Measurements from ENCODE around the gene TNIK. TPM values are rescaled to one million over a fixed set of nuclear protein-coding genes. Genes with fewer than 3 reads are reported as not detected.

The TNIK gene
- total and polyA plus RNA-seq, 4 donors, result 3.7 to 9.8 (median 5.2) TPM

DNA sequence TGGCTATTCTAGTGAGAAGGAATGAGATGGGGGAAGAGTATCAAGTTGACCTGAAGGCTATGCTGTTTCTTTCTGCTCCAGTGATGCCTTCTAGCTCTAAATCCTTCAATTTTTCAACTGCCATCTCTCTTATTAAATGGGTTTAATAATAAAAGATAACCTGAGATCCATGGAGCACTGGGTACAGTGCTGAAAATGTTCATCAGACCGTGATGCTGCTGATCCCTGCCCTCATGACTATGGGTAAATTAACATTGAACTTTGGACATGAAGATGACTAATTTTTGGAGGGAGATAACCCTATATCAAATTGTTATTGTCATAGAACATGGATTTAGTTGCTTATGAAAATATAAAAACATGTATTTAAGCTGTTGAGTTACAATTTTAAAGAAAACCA is 406.0 kb downstream of the TNIK start:
- no peak overlapping the region for H3K9ac ChIP-seq (ENCODE audit: low read depth in 1 of 2, low read length in 2 of 2)
- H3K9me3 ChIP-seq (ENCODE audit: control insufficient read depth in 4 of 4, low read length in 3 of 4), result no peaks in the 10 kb centered on the region
- no peak for DNase-seq (ENCODE audit: low spot score)
- H3K4me3 ChIP-seq (ENCODE audit: low read depth in 1 of 3, low read length in 3 of 3), result no peak overlapping the region
- peaks cover 0 to 9% (median 3%) of the 10 kb centered on the region in 4 donors for H3K4me1 ChIP-seq (ENCODE audit: control insufficient read depth in 4 of 4, insufficient read depth in 4 of 4, low read length in 3 of 4)
- H3K27ac ChIP-seq (ENCODE audit: low read depth in 1 of 2, low read length in 2 of 2), result no peak overlapping the region
- no peaks in the 10 kb centered on the region for H3K27me3 ChIP-seq (ENCODE audit: control insufficient read depth in 4 of 4, insufficient read depth in 4 of 4, low read length in 3 of 4)
- TF ChIP-seq, protein P1, sequence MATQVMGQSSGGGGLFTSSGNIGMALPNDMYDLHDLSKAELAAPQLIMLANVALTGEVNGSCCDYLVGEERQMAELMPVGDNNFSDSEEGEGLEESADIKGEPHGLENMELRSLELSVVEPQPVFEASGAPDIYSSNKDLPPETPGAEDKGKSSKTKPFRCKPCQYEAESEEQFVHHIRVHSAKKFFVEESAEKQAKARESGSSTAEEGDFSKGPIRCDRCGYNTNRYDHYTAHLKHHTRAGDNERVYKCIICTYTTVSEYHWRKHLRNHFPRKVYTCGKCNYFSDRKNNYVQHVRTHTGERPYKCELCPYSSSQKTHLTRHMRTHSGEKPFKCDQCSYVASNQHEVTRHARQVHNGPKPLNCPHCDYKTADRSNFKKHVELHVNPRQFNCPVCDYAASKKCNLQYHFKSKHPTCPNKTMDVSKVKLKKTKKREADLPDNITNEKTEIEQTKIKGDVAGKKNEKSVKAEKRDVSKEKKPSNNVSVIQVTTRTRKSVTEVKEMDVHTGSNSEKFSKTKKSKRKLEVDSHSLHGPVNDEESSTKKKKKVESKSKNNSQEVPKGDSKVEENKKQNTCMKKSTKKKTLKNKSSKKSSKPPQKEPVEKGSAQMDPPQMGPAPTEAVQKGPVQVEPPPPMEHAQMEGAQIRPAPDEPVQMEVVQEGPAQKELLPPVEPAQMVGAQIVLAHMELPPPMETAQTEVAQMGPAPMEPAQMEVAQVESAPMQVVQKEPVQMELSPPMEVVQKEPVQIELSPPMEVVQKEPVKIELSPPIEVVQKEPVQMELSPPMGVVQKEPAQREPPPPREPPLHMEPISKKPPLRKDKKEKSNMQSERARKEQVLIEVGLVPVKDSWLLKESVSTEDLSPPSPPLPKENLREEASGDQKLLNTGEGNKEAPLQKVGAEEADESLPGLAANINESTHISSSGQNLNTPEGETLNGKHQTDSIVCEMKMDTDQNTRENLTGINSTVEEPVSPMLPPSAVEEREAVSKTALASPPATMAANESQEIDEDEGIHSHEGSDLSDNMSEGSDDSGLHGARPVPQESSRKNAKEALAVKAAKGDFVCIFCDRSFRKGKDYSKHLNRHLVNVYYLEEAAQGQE (IDR thresholded peaks at IDR 0.05), result no peak
- TF ChIP-seq RXRA (IDR thresholded peaks at IDR 0.05) (no peak), FOXA1 (IDR thresholded peaks at IDR 0.05) (no peak), HNF4A (conservative IDR thresholded peaks at IDR 0.05) (no peak), SP1 (IDR thresholded peaks at IDR 0.05) (no peak), TAF1 (conservative IDR thresholded peaks at IDR 0.05) (no peak), NR2F2 (IDR thresholded peaks at IDR 0.05) (no peak), HNF4G (IDR thresholded peaks at IDR 0.05) (no peak), CTCF (IDR thresholded peaks at IDR 0.05; ENCODE audit: low read depth, low read length, missing input control) (no peak), JUND (IDR thresholded peaks at IDR 0.05) (no peak), YY1 (IDR thresholded peaks at IDR 0.05) (no peak), EGR1 (IDR thresholded peaks at IDR 0.05; ENCODE audit: low read depth in 2 of 2) (no peak)
- TF ChIP-seq, protein P2, sequence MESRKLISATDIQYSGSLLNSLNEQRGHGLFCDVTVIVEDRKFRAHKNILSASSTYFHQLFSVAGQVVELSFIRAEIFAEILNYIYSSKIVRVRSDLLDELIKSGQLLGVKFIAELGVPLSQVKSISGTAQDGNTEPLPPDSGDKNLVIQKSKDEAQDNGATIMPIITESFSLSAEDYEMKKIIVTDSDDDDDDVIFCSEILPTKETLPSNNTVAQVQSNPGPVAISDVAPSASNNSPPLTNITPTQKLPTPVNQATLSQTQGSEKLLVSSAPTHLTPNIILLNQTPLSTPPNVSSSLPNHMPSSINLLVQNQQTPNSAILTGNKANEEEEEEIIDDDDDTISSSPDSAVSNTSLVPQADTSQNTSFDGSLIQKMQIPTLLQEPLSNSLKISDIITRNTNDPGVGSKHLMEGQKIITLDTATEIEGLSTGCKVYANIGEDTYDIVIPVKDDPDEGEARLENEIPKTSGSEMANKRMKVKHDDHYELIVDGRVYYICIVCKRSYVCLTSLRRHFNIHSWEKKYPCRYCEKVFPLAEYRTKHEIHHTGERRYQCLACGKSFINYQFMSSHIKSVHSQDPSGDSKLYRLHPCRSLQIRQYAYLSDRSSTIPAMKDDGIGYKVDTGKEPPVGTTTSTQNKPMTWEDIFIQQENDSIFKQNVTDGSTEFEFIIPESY (IDR thresholded peaks at IDR 0.05), result no peak
- WGBS, result 71% methylated on average over 1 of the region's 1 CpG
- H3K36me3 ChIP-seq (ENCODE audit: control insufficient read depth in 4 of 4, insufficient read depth in 3 of 4, low read depth in 1 of 4, low read length in 3 of 4), result no peaks in the 10 kb centered on the region

DNA sequence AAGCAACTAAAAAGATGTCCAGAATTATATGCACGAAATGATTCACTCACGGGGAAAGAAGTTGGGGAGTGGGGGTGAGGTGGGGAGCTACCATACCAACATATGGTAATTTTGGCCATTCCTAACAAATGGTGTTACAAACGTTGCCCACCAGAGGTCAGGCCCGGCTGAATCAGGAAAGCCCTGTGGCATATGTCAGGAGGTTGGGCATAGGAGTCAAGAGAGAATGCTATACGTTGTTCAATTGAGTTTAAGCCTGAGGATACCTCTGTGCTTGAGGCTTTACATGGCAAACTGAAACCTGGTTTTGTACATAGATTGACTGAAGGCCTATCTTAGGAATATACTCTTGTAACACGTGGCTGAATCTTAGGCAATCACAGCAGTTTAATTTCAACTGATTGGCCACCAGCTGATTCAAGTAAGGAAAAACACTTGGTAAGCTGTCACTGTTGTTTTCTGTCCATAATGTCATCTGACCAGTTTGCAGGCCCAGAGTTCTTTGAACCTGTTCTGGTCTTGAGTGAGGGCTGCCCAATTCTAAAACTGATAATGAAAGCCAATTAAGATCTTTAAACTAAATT is 410.3 kb downstream of the TNIK start:
- DNase-seq (ENCODE audit: low spot score), result peak; percentile 61
- Histone ChIP-seq H3K9ac (ENCODE audit: low read depth in 1 of 2, low read length in 2 of 2) (no peak overlapping the region), H3K27me3 (ENCODE audit: control insufficient read depth in 4 of 4, insufficient read depth in 4 of 4, low read length in 3 of 4) (no peaks in the 10 kb centered on the region), H3K27ac (ENCODE audit: low read depth in 1 of 2, low read length in 2 of 2) (no peak overlapping the region), H3K9me3 (ENCODE audit: control insufficient read depth in 4 of 4, low read length in 3 of 4) (no peaks in the 10 kb centered on the region), H3K4me3 (ENCODE audit: low read depth in 1 of 3, low read length in 3 of 3) (no peak overlapping the region), H3K4me1 (ENCODE audit: control insufficient read depth in 4 of 4, insufficient read depth in 4 of 4, low read length in 3 of 4) (peaks cover 3 to 19% (median 8%) of the 10 kb centered on the region in 4 donors), H3K36me3 (ENCODE audit: control insufficient read depth in 4 of 4, insufficient read depth in 3 of 4, low read depth in 1 of 4, low read length in 3 of 4) (no peaks in the 10 kb centered on the region)
- TF ChIP-seq ATF3 (IDR thresholded peaks at IDR 0.05) (no peak), TAF1 (conservative IDR thresholded peaks at IDR 0.05) (no peak), RXRA (IDR thresholded peaks at IDR 0.05) (peak in 1 of 2 donors; percentile 15), EGR1 (IDR thresholded peaks at IDR 0.05; ENCODE audit: low read depth in 2 of 2) (no peak), RAD21 (IDR thresholded peaks at IDR 0.05) (peak; percentile 94 to 96), CTCF (IDR thresholded peaks at IDR 0.05; ENCODE audit: low read depth, low read length, missing input control) (peak; percentile 76)
- TF ChIP-seq, protein P2 (IDR thresholded peaks at IDR 0.05), result no peak
- WGBS, result 24% methylated on average over 6 of the region's 6 CpGs
